Measurements from ENCODE around the gene BAZ1B.

BAZ1B gene

DNA sequence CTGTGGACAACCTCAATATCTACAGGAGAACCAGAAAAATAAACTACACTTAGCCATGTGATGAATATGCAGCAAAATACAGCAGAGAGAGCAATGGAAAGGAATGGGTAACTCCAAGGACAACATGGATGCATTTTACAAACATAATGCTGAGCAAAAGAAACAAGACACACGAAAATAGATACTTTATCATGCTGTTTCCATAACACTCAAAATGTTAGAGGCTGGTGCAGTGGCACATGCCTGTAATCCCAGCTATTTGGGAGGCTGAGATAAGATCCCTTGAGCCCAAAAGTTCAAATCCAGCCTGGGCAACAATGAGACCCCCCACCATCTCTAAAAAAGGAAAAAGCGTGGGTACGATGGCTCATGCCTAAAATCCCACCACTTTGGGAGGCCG, 27.1 kb upstream of the BAZ1B start:
- H3K36me3 ChIP-seq (ENCODE audit: control insufficient read depth, low read length) = peaks cover 78% of the 10 kb centered on the region
- peaks cover 94% of the 10 kb centered on the region for H3K79me2 ChIP-seq (ENCODE audit: control insufficient read depth, low read length)

DNA sequence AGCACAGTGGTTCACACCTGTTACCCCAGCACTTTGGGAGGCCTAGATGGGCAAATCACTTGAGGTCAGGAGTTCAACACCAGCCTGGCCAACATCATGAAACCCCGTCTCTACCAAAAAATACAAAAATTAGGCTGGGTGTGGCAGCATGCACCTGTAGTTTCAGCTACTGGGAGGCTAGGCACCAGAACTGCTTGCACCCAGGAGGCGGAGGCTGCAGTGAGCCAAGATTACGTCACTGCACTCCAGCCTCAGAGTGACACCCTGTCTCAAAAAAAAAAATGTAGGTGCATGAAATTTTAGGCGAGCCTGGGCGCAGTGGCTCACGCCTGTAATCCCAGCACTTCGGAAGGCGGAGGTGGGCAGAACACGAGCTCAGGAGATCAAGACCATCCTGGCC, 25.7 kb upstream of the BAZ1B start:
- H3K9me2 ChIP-seq (replicated peaks; ENCODE audit: control insufficient read depth, low read length) = no peaks in the 10 kb centered on the region
- no peak overlapping the region for H3K4me3 ChIP-seq (ENCODE audit: low read length)
- H3K4me2 ChIP-seq (ENCODE audit: low read length) = no peak overlapping the region
- TF ChIP-seq, protein P1, sequence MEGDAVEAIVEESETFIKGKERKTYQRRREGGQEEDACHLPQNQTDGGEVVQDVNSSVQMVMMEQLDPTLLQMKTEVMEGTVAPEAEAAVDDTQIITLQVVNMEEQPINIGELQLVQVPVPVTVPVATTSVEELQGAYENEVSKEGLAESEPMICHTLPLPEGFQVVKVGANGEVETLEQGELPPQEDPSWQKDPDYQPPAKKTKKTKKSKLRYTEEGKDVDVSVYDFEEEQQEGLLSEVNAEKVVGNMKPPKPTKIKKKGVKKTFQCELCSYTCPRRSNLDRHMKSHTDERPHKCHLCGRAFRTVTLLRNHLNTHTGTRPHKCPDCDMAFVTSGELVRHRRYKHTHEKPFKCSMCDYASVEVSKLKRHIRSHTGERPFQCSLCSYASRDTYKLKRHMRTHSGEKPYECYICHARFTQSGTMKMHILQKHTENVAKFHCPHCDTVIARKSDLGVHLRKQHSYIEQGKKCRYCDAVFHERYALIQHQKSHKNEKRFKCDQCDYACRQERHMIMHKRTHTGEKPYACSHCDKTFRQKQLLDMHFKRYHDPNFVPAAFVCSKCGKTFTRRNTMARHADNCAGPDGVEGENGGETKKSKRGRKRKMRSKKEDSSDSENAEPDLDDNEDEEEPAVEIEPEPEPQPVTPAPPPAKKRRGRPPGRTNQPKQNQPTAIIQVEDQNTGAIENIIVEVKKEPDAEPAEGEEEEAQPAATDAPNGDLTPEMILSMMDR (IDR thresholded peaks at IDR 0.05; ENCODE audit: low read depth, low read length, poor library complexity, severe bottlenecking) = no peak
- no peak for TF ChIP-seq EZH2phosphoT487 (IDR thresholded peaks at IDR 0.05; ENCODE audit: borderline replicate concordance, low read length)
- H3K4me1 ChIP-seq (ENCODE audit: control insufficient read depth, low read length) = no peaks in the 10 kb centered on the region
- H3F3A ChIP-seq (ENCODE audit: control insufficient read depth, insufficient read depth) = 0 out of 2 replicates have a peak, but pooled peaks cover 6% of the 10 kb centered on the region
- no peaks in the 10 kb centered on the region for H3K27me3 ChIP-seq (ENCODE audit: control insufficient read depth, low read length)
- H3K27ac ChIP-seq (ENCODE audit: low read depth, low read length) = no peak overlapping the region
- peaks cover 90% of the 10 kb centered on the region for H3K79me2 ChIP-seq (ENCODE audit: control insufficient read depth, low read length)
- peaks cover 81% of the 10 kb centered on the region for H3K36me3 ChIP-seq (ENCODE audit: control insufficient read depth, low read length)
- no peaks in the 10 kb centered on the region for H3K9me3 ChIP-seq (ENCODE audit: control insufficient read depth, insufficient read depth, low read length)
- no peaks in the 10 kb centered on the region; the same call in 1 of the 2 replicates for H4K20me1 ChIP-seq (ENCODE audit: control insufficient read depth, insufficient read depth, low read depth, low read length)

More for the DNA sequence above, 27.1 kb upstream of the BAZ1B start:
- no peak overlapping the region for H3K4me3 ChIP-seq (ENCODE audit: low read length)
- no peaks in the 10 kb centered on the region for H3K9me3 ChIP-seq (ENCODE audit: control insufficient read depth, insufficient read depth, low read length)
- H3K9me2 ChIP-seq (replicated peaks; ENCODE audit: control insufficient read depth, low read length) = no peaks in the 10 kb centered on the region
- H4K20me1 ChIP-seq (ENCODE audit: control insufficient read depth, insufficient read depth, low read depth, low read length) = no peaks in the 10 kb centered on the region; the same call in 1 of the 2 replicates
- H3K4me2 ChIP-seq (ENCODE audit: low read length) = no peak overlapping the region
- 0 out of 2 replicates have a peak, but pooled peaks cover 6% of the 10 kb centered on the region for H3F3A ChIP-seq (ENCODE audit: control insufficient read depth, insufficient read depth)
- H3K27me3 ChIP-seq (ENCODE audit: control insufficient read depth, low read length) = no peaks in the 10 kb centered on the region
- H3K4me1 ChIP-seq (ENCODE audit: control insufficient read depth, low read length) = no peaks in the 10 kb centered on the region
- TF ChIP-seq EZH2phosphoT487 (IDR thresholded peaks at IDR 0.05; ENCODE audit: borderline replicate concordance, low read length) = no peak
- TF ChIP-seq, protein P1 (IDR thresholded peaks at IDR 0.05; ENCODE audit: low read depth, low read length, poor library complexity, severe bottlenecking) = no peak
- no peak overlapping the region for H3K27ac ChIP-seq (ENCODE audit: low read depth, low read length)

DNA sequence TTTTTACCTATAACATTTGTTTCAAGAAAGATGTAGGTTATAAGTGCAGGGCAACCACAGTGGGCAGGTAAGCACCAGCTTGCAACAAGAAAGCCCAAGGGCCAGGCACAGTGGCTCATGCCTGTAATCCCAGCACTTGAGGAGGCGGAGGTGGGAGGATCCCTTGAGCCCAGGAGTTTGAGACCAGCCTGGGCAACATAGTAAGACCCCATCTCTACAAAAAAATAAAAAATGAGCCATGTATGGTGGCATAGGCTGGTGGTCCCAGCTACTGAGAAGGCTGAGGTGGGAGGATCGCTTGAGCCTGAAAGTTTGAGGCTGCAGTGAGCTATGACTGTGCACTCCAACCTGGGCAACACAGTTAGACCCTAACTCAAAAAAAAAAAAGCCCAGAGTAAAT, 22.6 kb upstream of the BAZ1B start:
- H3F3A ChIP-seq (ENCODE audit: control insufficient read depth, insufficient read depth) = 0 out of 2 replicates have a peak, but pooled peaks cover 2% of the 10 kb centered on the region
- no peaks in the 10 kb centered on the region; the same call in 1 of the 2 replicates for H4K20me1 ChIP-seq (ENCODE audit: control insufficient read depth, insufficient read depth, low read depth, low read length)
- H3K4me3 ChIP-seq (ENCODE audit: low read length) = no peak overlapping the region
- H3K27ac ChIP-seq (ENCODE audit: low read depth, low read length) = no peak overlapping the region
- H3K4me2 ChIP-seq (ENCODE audit: low read length) = no peak overlapping the region
- no peaks in the 10 kb centered on the region for H3K27me3 ChIP-seq (ENCODE audit: control insufficient read depth, low read length)
- TF ChIP-seq, protein P1 (IDR thresholded peaks at IDR 0.05; ENCODE audit: low read depth, low read length, poor library complexity, severe bottlenecking) = no peak
- no peak for TF ChIP-seq EZH2phosphoT487 (IDR thresholded peaks at IDR 0.05; ENCODE audit: borderline replicate concordance, low read length)
- no peaks in the 10 kb centered on the region for H3K9me3 ChIP-seq (ENCODE audit: control insufficient read depth, insufficient read depth, low read length)
- no peaks in the 10 kb centered on the region for H3K9me2 ChIP-seq (replicated peaks; ENCODE audit: control insufficient read depth, low read length)
- H3K79me2 ChIP-seq (ENCODE audit: control insufficient read depth, low read length) = peaks cover 70% of the 10 kb centered on the region
- no peaks in the 10 kb centered on the region for H3K4me1 ChIP-seq (ENCODE audit: control insufficient read depth, low read length)
- peaks cover 78% of the 10 kb centered on the region for H3K36me3 ChIP-seq (ENCODE audit: control insufficient read depth, low read length)
